ENCODE data around the gene CSRP3. TPM values are rescaled to one million over a fixed set of nuclear protein-coding genes. Genes with fewer than 3 reads are reported as not detected.

CSRP3 gene
- total and polyA plus RNA-seq, 10 donors: 0.08 to 0.17 TPM; not detected in 8

DNA sequence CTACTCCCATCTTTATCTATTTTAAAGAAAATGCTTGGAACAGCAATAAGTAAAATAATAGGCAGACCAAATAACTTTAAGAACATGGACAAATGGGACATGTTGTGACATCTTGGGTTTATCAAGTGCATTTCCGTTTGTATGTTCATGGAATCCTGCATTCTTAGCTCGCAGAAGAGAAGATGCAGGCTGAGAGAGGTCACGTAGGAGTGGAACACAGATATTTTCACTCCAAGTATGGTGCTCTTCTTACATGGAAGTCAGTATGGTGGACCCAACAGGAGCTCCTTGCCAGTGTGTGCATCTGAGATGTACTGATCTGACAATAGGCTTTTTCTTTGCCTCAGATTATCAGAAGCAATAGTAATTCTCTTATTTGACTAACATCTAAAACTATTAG, 37.3 kb upstream of the CSRP3 start:
- 79 to 94% (median 88%) methylated on average over 3 of the region's 3 CpGs for WGBS, 5 donors
- TF ChIP-seq POLR2AphosphoS5 (IDR thresholded peaks at IDR 0.05) (no peak), POLR2A (IDR thresholded peaks at IDR 0.05) (no peak)
- TF ChIP-seq, protein P1, sequence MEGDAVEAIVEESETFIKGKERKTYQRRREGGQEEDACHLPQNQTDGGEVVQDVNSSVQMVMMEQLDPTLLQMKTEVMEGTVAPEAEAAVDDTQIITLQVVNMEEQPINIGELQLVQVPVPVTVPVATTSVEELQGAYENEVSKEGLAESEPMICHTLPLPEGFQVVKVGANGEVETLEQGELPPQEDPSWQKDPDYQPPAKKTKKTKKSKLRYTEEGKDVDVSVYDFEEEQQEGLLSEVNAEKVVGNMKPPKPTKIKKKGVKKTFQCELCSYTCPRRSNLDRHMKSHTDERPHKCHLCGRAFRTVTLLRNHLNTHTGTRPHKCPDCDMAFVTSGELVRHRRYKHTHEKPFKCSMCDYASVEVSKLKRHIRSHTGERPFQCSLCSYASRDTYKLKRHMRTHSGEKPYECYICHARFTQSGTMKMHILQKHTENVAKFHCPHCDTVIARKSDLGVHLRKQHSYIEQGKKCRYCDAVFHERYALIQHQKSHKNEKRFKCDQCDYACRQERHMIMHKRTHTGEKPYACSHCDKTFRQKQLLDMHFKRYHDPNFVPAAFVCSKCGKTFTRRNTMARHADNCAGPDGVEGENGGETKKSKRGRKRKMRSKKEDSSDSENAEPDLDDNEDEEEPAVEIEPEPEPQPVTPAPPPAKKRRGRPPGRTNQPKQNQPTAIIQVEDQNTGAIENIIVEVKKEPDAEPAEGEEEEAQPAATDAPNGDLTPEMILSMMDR (IDR thresholded peaks at IDR 0.05 in 8 of 11, conservative IDR thresholded peaks at IDR 0.05 in 3 of 11): no peak
- peaks cover 5 to 45% (median 33%) of the 10 kb centered on the region in 6 donors for H3K4me1 ChIP-seq
- no peak overlapping the region for H3K27ac ChIP-seq
- peaks cover 0 to 50% (median 44%) of the 10 kb centered on the region in 7 donors for H3K27me3 ChIP-seq (replicated peaks in 1 of 7)
- DNase-seq: no peak
- H3K4me3 ChIP-seq: no peak overlapping the region
- peaks cover 0 to 35% (median 0%) of the 10 kb centered on the region in 6 donors for H3K36me3 ChIP-seq
- H3K9me3 ChIP-seq: no peaks in the 10 kb centered on the region
- intact Hi-C loops (cut with DNase I; ENCODE audit: low total_unique reads): no loop called here

DNA sequence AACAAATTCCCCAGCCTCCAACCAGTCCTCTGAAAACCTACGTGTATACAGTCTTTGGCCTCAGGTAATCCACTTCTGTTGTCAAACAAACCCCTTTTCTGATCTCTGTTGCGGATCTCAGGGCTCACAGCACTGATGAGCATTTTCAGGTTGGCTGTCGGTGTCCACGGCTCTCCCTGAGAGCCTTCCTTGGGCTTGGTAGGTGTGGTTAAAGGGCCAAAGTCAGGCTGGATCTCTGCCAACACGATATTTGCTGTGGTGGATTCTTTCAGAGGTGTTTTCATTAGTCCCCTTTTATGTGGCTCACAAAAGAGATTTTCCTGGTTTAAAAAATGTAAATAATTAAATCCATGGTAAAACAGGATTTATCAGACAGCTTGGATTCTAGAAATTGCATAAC, 36.0 kb upstream of the CSRP3 start:
- no peak overlapping the region for H3K27ac ChIP-seq
- TF ChIP-seq POLR2A (IDR thresholded peaks at IDR 0.05) (no peak), POLR2AphosphoS5 (IDR thresholded peaks at IDR 0.05) (no peak)
- TF ChIP-seq, protein P1 (IDR thresholded peaks at IDR 0.05 in 8 of 11, conservative IDR thresholded peaks at IDR 0.05 in 3 of 11): no peak
- no peak for DNase-seq
- H3K4me1 ChIP-seq: peaks cover 5 to 33% (median 29%) of the 10 kb centered on the region in 6 donors
- H3K36me3 ChIP-seq: peaks cover 0 to 48% (median 0%) of the 10 kb centered on the region in 6 donors
- no peaks in the 10 kb centered on the region for H3K9me3 ChIP-seq
- H3K27me3 ChIP-seq (replicated peaks in 1 of 7): peaks cover 0 to 41% (median 38%) of the 10 kb centered on the region in 7 donors
- 88 to 93% (median 92%) methylated on average over 5 of the region's 5 CpGs for WGBS, 5 donors
- no peak overlapping the region for H3K4me3 ChIP-seq
- intact Hi-C loops (cut with DNase I; ENCODE audit: low total_unique reads): no loop called here

DNA sequence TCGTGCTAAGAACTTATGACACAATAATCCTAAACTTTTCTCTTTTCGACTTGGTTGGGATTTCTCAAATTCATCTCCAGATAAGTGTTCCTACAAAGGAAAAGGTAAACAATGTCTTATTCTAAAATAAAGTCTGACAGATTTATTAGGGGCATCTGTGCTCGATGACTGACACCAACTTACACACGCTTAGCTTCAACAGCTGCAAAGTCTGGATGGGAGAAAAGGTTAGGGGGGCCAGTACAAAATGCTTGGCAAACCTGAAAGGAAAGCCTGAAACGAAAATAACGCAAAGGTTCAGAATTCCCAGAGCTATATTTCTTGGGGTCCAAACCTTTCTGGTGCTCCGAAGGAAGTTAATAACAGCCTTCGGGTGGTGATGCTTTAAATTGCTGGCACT, 35.6 kb upstream of the CSRP3 start:
- peaks cover 5 to 28% (median 24%) of the 10 kb centered on the region in 6 donors for H3K4me1 ChIP-seq
- H3K4me3 ChIP-seq: no peak overlapping the region
- intact Hi-C loops (cut with DNase I; ENCODE audit: low total_unique reads): no loop called here
- no peak for TF ChIP-seq POLR2A (IDR thresholded peaks at IDR 0.05)
- TF ChIP-seq POLR2AphosphoS5 (IDR thresholded peaks at IDR 0.05): no peak
- TF ChIP-seq, protein P1 (IDR thresholded peaks at IDR 0.05 in 8 of 11, conservative IDR thresholded peaks at IDR 0.05 in 3 of 11): no peak
- H3K9me3 ChIP-seq: no peaks in the 10 kb centered on the region
- peaks cover 0 to 50% (median 0%) of the 10 kb centered on the region in 6 donors for H3K36me3 ChIP-seq
- 88 to 98% (median 94%) methylated on average over 8 of the region's 8 CpGs for WGBS, 5 donors
- no peak for DNase-seq
- H3K27ac ChIP-seq: no peak overlapping the region
- peaks cover 0 to 37% (median 34%) of the 10 kb centered on the region in 7 donors for H3K27me3 ChIP-seq (replicated peaks in 1 of 7)

DNA sequence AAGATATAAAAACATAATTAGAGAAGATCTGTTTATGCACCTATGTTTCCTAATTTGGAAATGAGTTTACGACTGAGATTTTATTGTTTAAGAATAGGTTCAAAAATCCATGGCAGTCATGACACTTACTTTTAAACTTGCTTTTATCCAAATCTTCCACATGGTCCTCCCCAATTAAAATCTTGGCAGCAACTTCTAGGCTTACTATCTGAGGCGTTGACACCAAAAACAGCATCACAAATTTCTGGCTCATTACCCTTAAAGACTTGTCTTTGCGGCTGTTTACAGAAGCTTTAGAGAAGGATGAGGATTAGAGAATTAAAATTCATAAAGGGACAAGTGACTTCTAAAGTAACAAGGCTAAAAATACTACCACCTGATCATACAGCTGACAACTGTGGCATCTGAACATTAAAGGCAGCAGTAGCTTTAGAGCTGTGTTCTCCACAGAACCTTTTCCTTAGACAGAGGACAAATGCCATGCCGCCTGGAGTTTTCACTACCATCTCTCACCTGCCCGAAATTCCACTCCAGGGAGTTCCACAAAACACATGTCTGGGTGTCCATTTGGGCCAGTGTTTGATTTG, 32.5 kb upstream of the CSRP3 start:
- Histone ChIP-seq H3K4me3 (no peak overlapping the region), H3K9me3 (no peaks in the 10 kb centered on the region), H3K27me3 (replicated peaks in 1 of 7) (peaks cover 0 to 10% (median 3%) of the 10 kb centered on the region in 7 donors), H3K36me3 (peaks cover 0 to 76% (median 0%) of the 10 kb centered on the region in 6 donors), H3K4me1 (no peaks in the 10 kb centered on the region), H3K27ac (no peak overlapping the region)
- WGBS, 5 donors: 96 to 99% (median 97%) methylated on average over 5 of the region's 5 CpGs
- no peak for TF ChIP-seq POLR2AphosphoS5 (IDR thresholded peaks at IDR 0.05)
- TF ChIP-seq, protein P1 (IDR thresholded peaks at IDR 0.05 in 8 of 11, conservative IDR thresholded peaks at IDR 0.05 in 3 of 11): no peak
- TF ChIP-seq POLR2A (IDR thresholded peaks at IDR 0.05): no peak
- no peak for DNase-seq
- intact Hi-C loops (cut with DNase I; ENCODE audit: low total_unique reads): no loop called here

All from spleen (tissue), 11 donors.